Measurements from ENCODE around the gene SLC9B1. TPM values are rescaled to one million over a fixed set of nuclear protein-coding genes. Genes with fewer than 3 reads are reported as not detected.
"Not testable (repeated sequence)": the region's sequence is repeated elsewhere in the genome, so short reads cannot be mapped to it uniquely, and the experiment has no call there.

Gene SLC9B1
- total RNA-seq, 4 donors from 2014 or later, result 0.25 to 2.8 (median 0.94) TPM

- Histone ChIP-seq H3K27me3 (no peaks in the 10 kb centered on the region), H3K9me3 (no peaks in the 10 kb centered on the region), H3K4me1 (peaks cover 0 to 31% (median 6%) of the 10 kb centered on the region in 3 donors), H3K4me3 (peak within 1 kb of the TSS; percentile 77 to 84), H3K27ac (peak within 1 kb of the TSS; percentile 93 to 98 (median 95)), H3K36me3 (peaks cover 0 to under 1% of the 10 kb centered on the region in 2 donors)
- TF ChIP-seq POLR2A (IDR thresholded peaks at IDR 0.05) (peak; percentile 77 to 85), POLR2AphosphoS5 (IDR thresholded peaks at IDR 0.05) (peak; percentile 89), EP300 (IDR thresholded peaks at IDR 0.05) (no peak), CTCF (IDR thresholded peaks at IDR 0.05) (peak in 2 of 4 experiments; percentile 19 to 31)
- peak; percentile 98 for ATAC-seq
- 0 to 1% methylated on average over 12 to 25 of the region's 71 CpGs for WGBS, 2 donors (ENCODE audit: low coverage in 1 of 2)
Measured at GRCh38 chr4:102868781-102869568, 150.5 kb downstream of the SLC9B1 start, which contains the start of gene CISD2. TSS of gene CISD2 (plus strand) at chr4:102868992. CDS start at chr4:102869085, 93 bp downstream.

- Histone ChIP-seq H3K36me3 (no peaks in the 10 kb centered on the region), H3K9me3 (no peaks in the 10 kb centered on the region), H3K4me1 (peaks cover 0 to 31% (median 6%) of the 10 kb centered on the region in 3 donors), H3K27me3 (no peaks in the 10 kb centered on the region), H3K4me3 (peak overlapping the region; percentile 77 to 84), H3K27ac (peak overlapping the region; percentile 93 to 98 (median 95))
- ATAC-seq, result peak; percentile 44
- TF ChIP-seq POLR2A (IDR thresholded peaks at IDR 0.05) (no peak), EP300 (IDR thresholded peaks at IDR 0.05) (no peak), CTCF (IDR thresholded peaks at IDR 0.05) (no peak), POLR2AphosphoS5 (IDR thresholded peaks at IDR 0.05) (no peak)
- WGBS, 2 donors (ENCODE audit: low coverage in 1 of 2), result 12 to 29% methylated on average over 9 to 22 of the region's 23 CpGs
Measured at GRCh38 chr4:102868153-102868780, 151.2 kb downstream of the SLC9B1 start.

- H3K36me3 ChIP-seq, result no peaks in the 10 kb centered on the region
- 82 to 95% methylated on average over 10 to 12 of the region's 12 CpGs for WGBS, 2 donors (ENCODE audit: low coverage in 1 of 2)
- H3K27me3 ChIP-seq, result no peaks in the 10 kb centered on the region
- no peaks in the 10 kb centered on the region for H3K9me3 ChIP-seq
- peak overlapping the region; percentile 77 to 84 for H3K4me3 ChIP-seq
- H3K4me1 ChIP-seq, result peaks cover 0 to 31% (median 6%) of the 10 kb centered on the region in 3 donors
- ATAC-seq, result no peak
- TF ChIP-seq POLR2A (IDR thresholded peaks at IDR 0.05) (no peak), CTCF (IDR thresholded peaks at IDR 0.05) (no peak), EP300 (IDR thresholded peaks at IDR 0.05) (no peak), POLR2AphosphoS5 (IDR thresholded peaks at IDR 0.05) (no peak)
- H3K27ac ChIP-seq, result peak overlapping the region; percentile 93 to 98 (median 95)
Measured at GRCh38 chr4:102867278-102868152, 152.0 kb downstream of the SLC9B1 start.

GRCh38 chr4:102865327-102865726 is 154.2 kb downstream of the SLC9B1 start:
- not testable (repeated sequence) for H3K9me3 ChIP-seq

GRCh38 chr4:102862747-102863146 is 156.8 kb downstream of the SLC9B1 start:
- Histone ChIP-seq H3K9me3 (peaks cover 0 to 9% (median 0%) of the 10 kb centered on the region in 3 donors), H3K4me1 (peaks cover 0 to 11% (median 0%) of the 10 kb centered on the region in 3 donors), H3K36me3 (no peaks in the 10 kb centered on the region), H3K27ac (no peak overlapping the region), H3K27me3 (no peaks in the 10 kb centered on the region), H3K4me3 (no peak overlapping the region)
- TF ChIP-seq CTCF (IDR thresholded peaks at IDR 0.05) (no peak), EP300 (IDR thresholded peaks at IDR 0.05) (no peak), POLR2AphosphoS5 (IDR thresholded peaks at IDR 0.05) (no peak), POLR2A (IDR thresholded peaks at IDR 0.05) (no peak)
- no peak for ATAC-seq
- 100% methylated on average over 1 of the region's 1 CpG; no CpG with 5 or more reads in 1 of the 2 donors for WGBS, 2 donors (ENCODE audit: low coverage in 1 of 2)

More at GRCh38 chr4:102865327-102865726, 154.2 kb downstream of the SLC9B1 start:
- 93% methylated on average over 2 of the region's 5 CpGs; no CpG with 5 or more reads in 1 of the 2 donors for WGBS, 2 donors (ENCODE audit: low coverage in 1 of 2)
- ATAC-seq, H3K27ac ChIP-seq, H3K27me3 ChIP-seq, H3K4me3 ChIP-seq, H3K36me3 ChIP-seq: not testable (repeated sequence)
- H3K4me1 ChIP-seq, result peaks cover 0 to 25% (median 6%) of the 10 kb centered on the region in 3 donors
